GM18520 (cell line): ENCODE measurements around the gene CACNA1G.

Experiments used
- ATAC-seq: cut with Tn5 transposase; IDR thresholded peaks from one replicate; pipeline ENCODE4 v1.9.1; 2021; ENCODE audit not compliant: unreplicated experiment

CACNA1G gene

GRCh38 chr17:50564916-50565315 is 4.4 kb downstream of the CACNA1G start:
- ATAC-seq = no peak

- ATAC-seq = no peak
Observed at GRCh38 chr17:50565402-50566350, 5.2 kb downstream of the CACNA1G start.

DNA sequence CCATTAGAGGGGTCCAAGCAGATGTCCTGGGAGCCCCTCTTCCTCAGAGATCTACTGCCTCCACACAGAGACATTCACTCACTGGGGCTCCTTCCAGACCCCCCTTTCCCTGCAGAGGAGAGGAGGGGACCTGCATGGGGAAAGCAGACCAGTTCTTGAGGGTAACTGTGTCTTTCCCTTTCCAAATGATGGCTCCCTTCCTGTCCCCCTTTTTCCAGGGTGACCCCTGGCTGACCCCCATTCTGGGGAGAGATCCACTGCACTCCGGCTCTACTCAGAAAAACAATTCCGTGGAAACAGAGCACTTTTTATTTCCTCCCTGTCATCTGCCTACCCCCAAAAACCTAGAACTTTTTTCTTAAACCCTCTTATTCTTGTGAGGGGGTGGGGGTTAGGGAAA is 6.4 kb downstream of the CACNA1G start:
- no peak for ATAC-seq

DNA sequence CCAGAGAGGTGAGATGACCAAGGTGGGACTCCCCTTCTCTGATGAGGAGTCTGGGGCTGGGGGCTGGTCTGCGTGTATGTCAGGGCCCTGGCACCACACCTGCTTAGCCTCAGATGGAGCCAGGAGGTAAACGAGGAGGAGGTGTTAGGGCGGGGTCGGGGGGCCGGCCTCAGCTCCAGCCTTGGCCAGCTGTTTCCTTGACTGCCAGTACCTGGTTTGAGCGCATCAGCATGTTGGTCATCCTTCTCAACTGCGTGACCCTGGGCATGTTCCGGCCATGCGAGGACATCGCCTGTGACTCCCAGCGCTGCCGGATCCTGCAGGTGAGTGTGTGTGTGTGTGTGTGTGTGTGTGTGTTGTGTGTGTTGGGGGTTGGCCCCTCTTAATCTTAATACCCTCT is 8.1 kb downstream of the CACNA1G start:
- no peak for ATAC-seq

GRCh38 chr17:50569592-50569991 is 9.1 kb downstream of the CACNA1G start:
- ATAC-seq = no peak

DNA sequence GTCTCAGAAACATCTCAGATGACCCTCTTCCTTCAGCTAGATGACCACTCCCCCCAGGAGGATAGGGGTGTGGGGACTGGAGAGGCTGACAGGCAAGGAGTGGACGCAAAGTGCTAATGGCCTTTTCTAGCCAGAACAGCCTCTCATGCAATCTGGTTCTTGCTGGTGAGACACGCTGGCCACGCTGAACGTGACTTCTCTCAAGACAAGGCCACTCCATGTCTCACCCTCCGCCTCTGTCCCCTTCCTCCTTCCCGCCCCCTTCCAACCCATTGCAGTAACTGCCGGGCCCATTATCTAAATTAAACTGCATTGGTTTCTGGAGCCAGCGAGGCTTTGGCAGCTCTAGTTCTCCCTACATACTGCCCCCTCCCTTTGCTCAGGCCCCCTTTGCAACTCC is 9.5 kb downstream of the CACNA1G start:
- no peak for ATAC-seq

DNA sequence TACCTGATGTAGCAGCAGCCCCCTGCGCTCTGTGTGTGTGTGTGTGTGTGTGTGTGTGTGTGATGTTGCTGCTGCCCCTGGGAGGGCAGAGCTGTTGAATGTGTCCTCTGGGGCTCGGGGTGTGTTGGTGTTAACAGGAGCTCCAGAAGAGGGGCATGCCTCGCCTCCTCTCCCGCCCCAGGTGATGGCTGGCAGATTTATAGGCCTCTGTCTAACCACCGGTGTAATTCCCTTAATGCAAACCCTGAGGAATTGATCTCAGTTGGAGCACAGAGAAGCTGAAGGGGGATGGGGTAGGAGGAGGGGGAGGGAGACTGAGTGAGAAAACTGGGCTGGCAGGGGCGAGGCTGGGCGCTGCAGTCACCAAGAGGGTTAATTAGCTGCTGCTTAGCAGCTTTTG is 10.0 kb downstream of the CACNA1G start:
- no peak for ATAC-seq

GRCh38 chr17:50571681-50572080 is 11.2 kb downstream of the CACNA1G start:
- ATAC-seq = no peak

GRCh38 chr17:50572541-50572940 is 12.0 kb downstream of the CACNA1G start:
- no peak for ATAC-seq

- no peak for ATAC-seq
Observed at GRCh38 chr17:50573866-50574611, 13.5 kb downstream of the CACNA1G start.

DNA sequence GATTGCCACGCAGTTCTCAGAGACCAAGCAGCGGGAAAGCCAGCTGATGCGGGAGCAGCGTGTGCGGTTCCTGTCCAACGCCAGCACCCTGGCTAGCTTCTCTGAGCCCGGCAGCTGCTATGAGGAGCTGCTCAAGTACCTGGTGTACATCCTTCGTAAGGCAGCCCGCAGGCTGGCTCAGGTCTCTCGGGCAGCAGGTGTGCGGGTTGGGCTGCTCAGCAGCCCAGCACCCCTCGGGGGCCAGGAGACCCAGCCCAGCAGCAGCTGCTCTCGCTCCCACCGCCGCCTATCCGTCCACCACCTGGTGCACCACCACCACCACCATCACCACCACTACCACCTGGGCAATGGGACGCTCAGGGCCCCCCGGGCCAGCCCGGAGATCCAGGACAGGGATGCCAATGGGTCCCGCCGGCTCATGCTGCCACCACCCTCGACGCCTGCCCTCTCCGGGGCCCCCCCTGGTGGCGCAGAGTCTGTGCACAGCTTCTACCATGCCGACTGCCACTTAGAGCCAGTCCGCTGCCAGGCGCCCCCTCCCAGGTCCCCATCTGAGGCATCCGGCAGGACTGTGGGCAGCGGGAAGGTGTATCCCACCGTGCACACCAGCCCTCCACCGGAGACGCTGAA is 15.2 kb downstream of the CACNA1G start:
- ATAC-seq = no peak

GRCh38 chr17:50576864-50577263 is 16.3 kb downstream of the CACNA1G start:
- no peak for ATAC-seq

- ATAC-seq = no peak
Observed at GRCh38 chr17:50577451-50577954, 17.0 kb downstream of the CACNA1G start.

DNA sequence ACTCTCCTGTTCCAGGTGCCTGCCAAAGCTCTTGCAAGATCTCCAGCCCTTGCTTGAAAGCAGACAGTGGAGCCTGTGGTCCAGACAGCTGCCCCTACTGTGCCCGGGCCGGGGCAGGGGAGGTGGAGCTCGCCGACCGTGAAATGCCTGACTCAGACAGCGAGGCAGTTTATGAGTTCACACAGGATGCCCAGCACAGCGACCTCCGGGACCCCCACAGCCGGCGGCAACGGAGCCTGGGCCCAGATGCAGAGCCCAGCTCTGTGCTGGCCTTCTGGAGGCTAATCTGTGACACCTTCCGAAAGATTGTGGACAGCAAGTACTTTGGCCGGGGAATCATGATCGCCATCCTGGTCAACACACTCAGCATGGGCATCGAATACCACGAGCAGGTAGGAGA is 17.7 kb downstream of the CACNA1G start:
- ATAC-seq = no peak

GRCh38 chr17:50579399-50579798 is 18.9 kb downstream of the CACNA1G start:
- ATAC-seq = no peak

GRCh38 chr17:50580646-50581045 is 20.1 kb downstream of the CACNA1G start:
- no peak for ATAC-seq

DNA sequence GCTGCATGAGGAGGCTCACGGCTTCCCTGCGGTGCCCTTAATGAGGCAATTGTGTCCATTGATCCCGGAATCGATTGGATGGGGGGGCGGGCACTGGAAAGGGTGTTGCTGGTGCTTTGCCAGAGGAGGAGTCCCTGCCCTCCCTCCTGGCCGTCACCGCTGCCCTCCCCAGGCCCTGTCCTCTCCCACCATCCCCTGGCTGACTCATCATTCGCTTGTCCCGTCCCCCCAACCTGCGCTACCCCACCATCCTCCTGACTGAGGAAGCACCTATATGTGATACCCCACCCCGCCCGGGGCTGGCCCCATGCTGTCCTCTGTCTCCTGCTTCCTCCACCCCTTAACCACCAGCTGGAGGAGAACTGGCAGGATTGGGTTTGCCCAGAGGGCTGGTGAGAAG is 20.8 kb downstream of the CACNA1G start:
- no peak for ATAC-seq

GRCh38 chr17:50582741-50583140 is 22.2 kb downstream of the CACNA1G start:
- no peak for ATAC-seq

DNA sequence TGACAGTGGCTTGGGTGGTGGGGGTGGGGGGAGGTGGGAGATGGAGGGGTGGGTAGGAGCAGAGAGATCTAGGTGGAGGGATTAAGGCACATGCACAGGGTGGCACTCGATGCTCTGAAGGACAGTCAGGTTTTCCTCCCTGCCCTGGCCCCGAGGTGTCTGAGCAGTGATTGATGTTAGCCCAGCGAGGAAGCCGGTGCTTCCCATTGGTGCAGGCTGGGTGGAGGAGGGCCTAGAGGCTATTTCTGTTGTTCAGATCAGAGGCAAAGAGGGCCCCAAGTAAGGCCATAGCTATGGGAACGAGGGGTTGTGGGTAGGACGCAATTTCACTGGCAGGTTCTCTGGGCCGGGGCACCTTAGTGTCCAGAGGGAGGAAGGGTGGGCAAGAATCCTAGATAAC is 23.1 kb downstream of the CACNA1G start:
- ATAC-seq = no peak

DNA sequence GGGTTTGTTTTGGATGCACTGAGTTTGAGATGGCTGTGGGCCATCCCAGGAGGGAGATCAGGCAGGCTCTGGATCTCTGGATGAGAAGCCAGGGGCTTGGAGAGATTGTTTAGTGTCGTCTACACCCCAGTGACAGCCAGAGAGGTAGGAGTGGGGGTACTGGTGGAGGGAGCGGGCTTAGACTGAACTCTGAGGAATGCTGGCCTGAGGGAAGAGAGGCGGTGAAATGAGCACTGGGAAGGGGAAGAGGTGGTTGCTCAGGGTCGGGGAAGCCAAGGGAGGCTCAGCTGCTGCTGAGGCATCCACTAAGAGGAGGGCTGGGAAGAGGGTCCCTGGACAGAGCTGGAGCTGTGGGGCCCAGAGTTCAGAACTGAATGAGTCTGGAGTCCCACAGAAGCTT is 23.6 kb downstream of the CACNA1G start:
- ATAC-seq = no peak

DNA sequence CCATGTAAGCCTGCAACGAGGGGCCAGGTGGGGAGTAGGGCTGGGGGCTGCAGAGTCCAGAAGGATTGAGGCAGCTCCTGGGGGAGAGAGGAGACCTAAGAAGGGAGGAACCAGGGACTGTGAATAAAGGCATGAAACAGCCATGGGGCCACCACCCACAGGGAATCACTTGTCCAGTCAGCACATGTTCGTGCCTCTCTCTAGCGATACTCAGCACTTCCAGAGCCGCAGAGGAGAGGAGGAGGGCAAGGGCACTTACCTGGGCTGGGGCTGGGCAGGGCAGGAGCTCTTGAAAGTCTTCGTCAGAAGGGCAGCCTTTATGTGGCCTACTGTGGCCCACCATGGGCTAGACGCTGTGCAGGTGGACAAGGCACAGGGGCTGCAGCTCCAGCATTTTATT is 24.2 kb downstream of the CACNA1G start:
- ATAC-seq = no peak

DNA sequence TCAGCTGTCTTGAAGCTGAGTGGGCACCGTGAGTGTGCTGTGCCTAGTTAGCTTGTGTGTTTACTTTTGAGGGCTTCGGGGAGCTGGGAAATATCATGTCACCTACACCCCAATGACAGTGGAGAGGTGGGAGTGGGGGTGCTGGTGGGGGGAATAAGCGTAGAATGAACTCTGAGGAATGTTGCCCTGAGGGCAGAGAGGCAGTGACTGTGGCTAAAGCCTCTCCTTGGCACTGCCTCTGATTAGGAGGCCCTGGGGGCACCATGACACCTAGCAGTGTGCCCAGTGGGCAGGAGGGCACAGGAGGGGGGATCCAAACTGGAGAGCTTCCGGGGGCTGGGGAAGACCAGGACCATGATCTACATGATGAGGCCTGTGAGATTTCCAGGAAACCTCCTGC is 24.8 kb downstream of the CACNA1G start:
- ATAC-seq = no peak
